Activated CD8-positive, alpha-beta T cell treated with anti-CD3 and anti-CD28 coated beads for 36 hours (primary cell): ENCODE results near the gene ANKS3. TPM values are rescaled to one million over a fixed set of nuclear protein-coding genes. Genes with fewer than 3 reads are reported as not detected.

ENCODE experiments used
- ATAC-seq: fragments of 200-7000 bp; cut with Tn5 transposase; one replicate; pipeline ENCODE4 v1.10.0; 2021; ENCODE audit warnings: mild to moderate bottlenecking, moderate library complexity
- CTCF ChIA-PET: fragments of 350-600 bp; sonication (Branson Sonifier 250); formaldehyde crosslinking; loops from one replicate; lab custom pipeline; 2021; ENCODE audit warnings: antibody characterized with exemption; lab: Charles Lee
- POLR2A ChIA-PET: fragments of 350-600 bp; sonication (Branson Sonifier 250); formaldehyde crosslinking; loops from one replicate; lab custom pipeline; 2021; ENCODE audit warnings: antibody characterized with exemption; lab: Charles Lee
- DNase-seq: peaks from one replicate; pipeline ENCODE4 v3.0.0-alpha.2; 2020
- H3K27ac Mint-ChIP-seq: one replicate; pipeline ENCODE4 v1.8.0; 2021; ENCODE audit warnings: mild to moderate bottlenecking, mixed read lengths
- H3K27me3 Mint-ChIP-seq: one replicate; pipeline ENCODE4 v1.8.0; 2021; ENCODE audit warnings: mixed read lengths
- H3K36me3 Mint-ChIP-seq: one replicate; pipeline ENCODE4 v1.8.0; 2021; ENCODE audit warnings: low read depth, mixed read lengths
- H3K4me1 Mint-ChIP-seq: one replicate; pipeline ENCODE4 v1.8.0; 2021; ENCODE audit warnings: low read depth, mixed read lengths
- H3K4me3 Mint-ChIP-seq: one replicate; pipeline ENCODE4 v1.8.0; 2021; ENCODE audit warnings: mild to moderate bottlenecking, moderate library complexity, mixed read lengths
- H3K9me3 Mint-ChIP-seq: one replicate; pipeline ENCODE4 v1.8.0; 2021; ENCODE audit warnings: mixed read lengths
- intact Hi-C: fragments of 100-400 bp; cut with micrococcal nuclease; formaldehyde crosslinking; loops from one replicate; pipeline ENCODE4 v1.10.0; 2022
- total RNA-seq, 2 experiments: library from RNA; stranded (reverse); gene quantifications; one replicate each; pipeline ENCODE4 v1.2.3, GENCODE V29; 2021
- TF ChIP-seq, protein P1 (sequence below): fragments of 200-600 bp; IDR thresholded peaks from one replicate; pipeline ENCODE4 v1.8.0; 2022; ENCODE audit warnings: antibody characterized with exemption, mild to moderate bottlenecking

The ANKS3 gene
- total RNA-seq, 2 experiments from 2014 or later = 13.0 to 13.8 TPM

DNA sequence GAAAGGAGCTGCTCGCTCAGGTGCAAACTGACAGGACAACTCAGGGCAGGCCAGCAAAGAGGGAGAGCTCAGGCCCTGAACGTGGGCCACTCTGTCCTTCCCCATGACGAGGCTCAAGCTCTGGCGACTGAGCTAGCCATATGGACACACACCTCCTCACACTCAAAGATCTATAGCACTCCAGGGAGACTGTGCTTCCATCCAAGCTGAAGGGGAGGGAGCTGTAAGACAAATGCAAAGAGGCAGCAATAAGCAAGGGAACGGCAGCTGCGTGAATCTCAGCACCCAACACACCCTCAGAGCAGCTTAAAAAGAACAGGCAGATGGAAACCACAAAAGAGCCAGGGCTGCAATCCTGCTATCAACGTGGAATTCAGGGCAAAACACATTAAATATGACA lies 27.2 kb downstream of the ANKS3 start:
- peaks cover 16% of the 10 kb centered on the region for H3K36me3 Mint-ChIP-seq
- H3K27ac Mint-ChIP-seq = no peak overlapping the region
- POLR2A ChIA-PET = interaction anchor here (1.0 to 1.1 kb wide), 2 partner anchors 11 to 14 kb away, joined by 3 to 6 read pairs; partner anchors contain the start of gene NUDT16L1
- DNase-seq (no peak), ATAC-seq (no peak)
- no peak overlapping the region for H3K4me3 Mint-ChIP-seq
- intact Hi-C loops = no loop called here
- CTCF ChIA-PET = interaction anchor here (0.8 kb wide), 1 partner anchor 76 kb away, joined by 3 read pairs; no protein-coding TSS in a partner anchor
- no peaks in the 10 kb centered on the region for H3K27me3 Mint-ChIP-seq
- H3K9me3 Mint-ChIP-seq = no peaks in the 10 kb centered on the region
- H3K4me1 Mint-ChIP-seq = no peaks in the 10 kb centered on the region
- TF ChIP-seq, protein P1, sequence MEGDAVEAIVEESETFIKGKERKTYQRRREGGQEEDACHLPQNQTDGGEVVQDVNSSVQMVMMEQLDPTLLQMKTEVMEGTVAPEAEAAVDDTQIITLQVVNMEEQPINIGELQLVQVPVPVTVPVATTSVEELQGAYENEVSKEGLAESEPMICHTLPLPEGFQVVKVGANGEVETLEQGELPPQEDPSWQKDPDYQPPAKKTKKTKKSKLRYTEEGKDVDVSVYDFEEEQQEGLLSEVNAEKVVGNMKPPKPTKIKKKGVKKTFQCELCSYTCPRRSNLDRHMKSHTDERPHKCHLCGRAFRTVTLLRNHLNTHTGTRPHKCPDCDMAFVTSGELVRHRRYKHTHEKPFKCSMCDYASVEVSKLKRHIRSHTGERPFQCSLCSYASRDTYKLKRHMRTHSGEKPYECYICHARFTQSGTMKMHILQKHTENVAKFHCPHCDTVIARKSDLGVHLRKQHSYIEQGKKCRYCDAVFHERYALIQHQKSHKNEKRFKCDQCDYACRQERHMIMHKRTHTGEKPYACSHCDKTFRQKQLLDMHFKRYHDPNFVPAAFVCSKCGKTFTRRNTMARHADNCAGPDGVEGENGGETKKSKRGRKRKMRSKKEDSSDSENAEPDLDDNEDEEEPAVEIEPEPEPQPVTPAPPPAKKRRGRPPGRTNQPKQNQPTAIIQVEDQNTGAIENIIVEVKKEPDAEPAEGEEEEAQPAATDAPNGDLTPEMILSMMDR = no peak

DNA sequence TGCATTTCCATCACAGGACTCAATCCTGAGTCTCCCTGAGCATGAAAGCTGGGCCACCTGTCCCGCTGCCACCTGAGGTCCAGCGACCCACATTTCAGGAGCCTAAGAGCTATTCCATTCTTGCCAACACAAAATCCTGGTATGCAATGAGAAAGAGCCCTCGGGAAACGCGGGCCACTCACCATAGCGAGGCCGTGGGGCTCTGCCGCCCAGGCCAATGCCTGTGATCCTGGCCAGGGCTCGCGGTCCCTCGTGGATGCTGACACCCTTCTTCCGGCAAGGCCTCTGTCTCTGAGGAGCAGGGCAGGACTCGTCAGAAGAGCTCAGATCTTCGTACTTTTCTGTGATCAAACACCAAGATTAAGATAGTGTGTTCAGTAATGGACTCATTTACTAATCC lies 29.2 kb downstream of the ANKS3 start:
- TF ChIP-seq, protein P1 = no peak
- peaks cover 8% of the 10 kb centered on the region for H3K4me1 Mint-ChIP-seq
- H3K27me3 Mint-ChIP-seq = no peaks in the 10 kb centered on the region
- ChIA-PET CTCF (interaction anchor here (1.3 kb wide), 1 partner anchor 23 kb away, joined by 4 read pairs; no protein-coding TSS in a partner anchor), POLR2A (interaction anchor here (1.1 kb wide), 1 partner anchor 30 kb away, joined by 3 read pairs; no protein-coding TSS in a partner anchor)
- intact Hi-C loops = no loop called here
- ATAC-seq = no peak
- no peaks in the 10 kb centered on the region for H3K9me3 Mint-ChIP-seq
- no peak for DNase-seq
- no peak overlapping the region for H3K4me3 Mint-ChIP-seq
- H3K36me3 Mint-ChIP-seq = peaks cover 13% of the 10 kb centered on the region
- H3K27ac Mint-ChIP-seq = no peak overlapping the region

DNA sequence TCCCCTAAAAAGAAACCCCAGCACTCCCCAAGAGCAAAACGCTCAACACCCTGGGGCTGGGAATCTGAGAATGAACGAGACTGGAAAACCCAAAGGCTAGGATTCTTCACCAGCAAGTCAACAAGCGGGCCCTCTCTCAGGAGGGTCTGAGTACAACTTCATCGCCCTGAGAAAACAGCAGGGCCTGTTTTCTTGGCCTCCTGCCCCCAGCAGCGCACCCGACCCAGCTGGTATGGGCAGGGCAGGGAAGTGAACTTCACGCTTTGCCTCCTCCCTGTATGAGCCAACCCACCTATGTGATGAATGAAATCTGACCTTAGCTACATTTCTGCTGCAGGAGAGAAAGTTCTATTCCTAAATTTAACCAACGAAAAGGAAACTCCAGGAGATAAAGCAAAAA lies 29.6 kb downstream of the ANKS3 start:
- Mint-ChIP-seq H3K36me3 (peaks cover 13% of the 10 kb centered on the region), H3K27me3 (no peaks in the 10 kb centered on the region), H3K27ac (no peak overlapping the region), H3K9me3 (no peaks in the 10 kb centered on the region), H3K4me1 (peaks cover 12% of the 10 kb centered on the region), H3K4me3 (no peak overlapping the region)
- ATAC-seq (no peak), DNase-seq (no peak)
- TF ChIP-seq, protein P1 = no peak
- intact Hi-C loops = no loop called here
- POLR2A ChIA-PET = no interaction called here
- CTCF ChIA-PET = interaction anchor here (1.3 kb wide), 1 partner anchor 22 kb away, joined by 4 read pairs; no protein-coding TSS in a partner anchor

DNA sequence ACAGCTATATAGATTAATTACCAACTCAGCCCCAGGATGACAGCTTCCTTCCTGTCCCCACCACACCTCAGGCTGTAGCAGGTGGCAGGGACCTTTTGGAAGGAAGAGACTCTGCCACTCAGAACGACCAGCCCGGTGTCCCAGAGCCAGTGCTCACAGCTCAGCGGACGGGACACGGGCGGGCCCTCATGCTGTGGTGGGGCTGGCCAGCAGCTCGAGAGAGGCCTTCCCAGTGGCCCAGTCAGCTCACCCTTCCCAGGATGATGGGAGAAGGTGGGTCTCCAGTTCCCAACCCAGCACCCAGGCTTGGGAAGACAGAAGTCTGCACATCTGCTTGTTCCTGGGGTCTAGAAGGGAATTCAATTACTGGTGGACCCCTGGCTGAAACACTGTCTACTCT lies 30.2 kb downstream of the ANKS3 start:
- Mint-ChIP-seq H3K4me3 (no peak overlapping the region), H3K36me3 (peaks cover 17% of the 10 kb centered on the region), H3K4me1 (peaks cover 13% of the 10 kb centered on the region), H3K9me3 (no peaks in the 10 kb centered on the region), H3K27ac (no peak overlapping the region), H3K27me3 (no peaks in the 10 kb centered on the region)
- TF ChIP-seq, protein P1 = no peak
- ChIA-PET POLR2A (interaction anchor here (1.0 kb wide), 1 partner anchor 10 kb away, joined by 3 read pairs; the partner anchor contains the start of gene NUDT16L1), CTCF (interaction anchor here (1.3 kb wide), 1 partner anchor 22 kb away, joined by 4 read pairs; no protein-coding TSS in a partner anchor)
- no peak for ATAC-seq
- DNase-seq = no peak
- intact Hi-C loops = no loop called here

DNA sequence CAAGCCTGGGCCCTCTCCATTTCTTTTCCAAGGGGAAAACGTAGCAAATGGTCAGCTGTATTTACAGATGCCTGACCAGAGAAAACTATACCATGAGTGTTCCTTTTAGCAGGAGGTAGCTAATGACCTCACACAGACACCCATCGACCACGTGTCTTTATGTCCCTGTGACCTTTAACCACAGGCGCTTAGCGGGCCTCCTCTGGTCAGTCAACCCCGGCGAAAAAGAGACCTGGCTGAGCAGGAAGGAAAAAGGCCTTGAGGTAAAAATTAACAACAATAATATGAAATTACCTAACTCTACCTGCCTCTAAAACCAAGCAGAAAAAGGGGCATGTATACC lies 31.6 kb downstream of the ANKS3 start:
- Mint-ChIP-seq H3K4me1 (peaks cover 13% of the 10 kb centered on the region), H3K4me3 (no peak overlapping the region), H3K27me3 (no peaks in the 10 kb centered on the region), H3K36me3 (peaks cover 19% of the 10 kb centered on the region), H3K9me3 (no peaks in the 10 kb centered on the region), H3K27ac (no peak overlapping the region)
- ChIA-PET POLR2A (interaction anchor here (1.4 kb wide), 1 partner anchor 8 kb away, joined by 5 read pairs; no protein-coding TSS in a partner anchor), CTCF (no interaction called here)
- TF ChIP-seq, protein P1 = no peak
- no peak for DNase-seq
- intact Hi-C loops = no loop called here
- ATAC-seq = no peak
